ENCODE results near the gene INO80B.

GRCh38 chr2:74500578-74500946 is 45.7 kb downstream of the INO80B start:
- TF ChIP-seq YY1 (IDR thresholded peaks at IDR 0.05; ENCODE audit: insufficient read depth, insufficient read length) (no peak), ZNF274 (IDR thresholded peaks at IDR 0.05; ENCODE audit: low read depth, low read length) (no peak)

Data from NT2/D1 (cell line).